GM06990 (cell line): ENCODE results near the gene GNG4.

Experiments used
- DNase-seq: peaks from one replicate; pipeline ENCODE4 v3.0.0-alpha.2; 2011; ENCODE audit not compliant: insufficient read length; ENCODE audit errors: extremely low read depth
- H3K27me3 ChIP-seq: replicated peaks from 2 replicates; pipeline ENCODE4 v1.6.0; 2011; ENCODE audit warnings: low read length; ENCODE audit not compliant: control insufficient read depth, insufficient read depth
- H3K36me3 ChIP-seq: 2 replicates; pipeline ENCODE4 v1.5.1; 2011; ENCODE audit warnings: low read length; ENCODE audit not compliant: control insufficient read depth, insufficient read depth
- H3K4me3 ChIP-seq: replicated peaks from 2 replicates; pipeline ENCODE4 v1.5.1; 2011; ENCODE audit warnings: low read depth, mild to moderate bottlenecking, control low read depth, low read length
- TF ChIP-seq, protein P1 (sequence below): IDR thresholded peaks from 2 replicates; pipeline ENCODE4 v1.5.1; 2011; ENCODE audit warnings: low read length, control low read depth, mild to moderate bottlenecking, inconsistent platforms; ENCODE audit not compliant: insufficient read depth, poor library complexity, severe bottlenecking

GNG4 gene

DNA sequence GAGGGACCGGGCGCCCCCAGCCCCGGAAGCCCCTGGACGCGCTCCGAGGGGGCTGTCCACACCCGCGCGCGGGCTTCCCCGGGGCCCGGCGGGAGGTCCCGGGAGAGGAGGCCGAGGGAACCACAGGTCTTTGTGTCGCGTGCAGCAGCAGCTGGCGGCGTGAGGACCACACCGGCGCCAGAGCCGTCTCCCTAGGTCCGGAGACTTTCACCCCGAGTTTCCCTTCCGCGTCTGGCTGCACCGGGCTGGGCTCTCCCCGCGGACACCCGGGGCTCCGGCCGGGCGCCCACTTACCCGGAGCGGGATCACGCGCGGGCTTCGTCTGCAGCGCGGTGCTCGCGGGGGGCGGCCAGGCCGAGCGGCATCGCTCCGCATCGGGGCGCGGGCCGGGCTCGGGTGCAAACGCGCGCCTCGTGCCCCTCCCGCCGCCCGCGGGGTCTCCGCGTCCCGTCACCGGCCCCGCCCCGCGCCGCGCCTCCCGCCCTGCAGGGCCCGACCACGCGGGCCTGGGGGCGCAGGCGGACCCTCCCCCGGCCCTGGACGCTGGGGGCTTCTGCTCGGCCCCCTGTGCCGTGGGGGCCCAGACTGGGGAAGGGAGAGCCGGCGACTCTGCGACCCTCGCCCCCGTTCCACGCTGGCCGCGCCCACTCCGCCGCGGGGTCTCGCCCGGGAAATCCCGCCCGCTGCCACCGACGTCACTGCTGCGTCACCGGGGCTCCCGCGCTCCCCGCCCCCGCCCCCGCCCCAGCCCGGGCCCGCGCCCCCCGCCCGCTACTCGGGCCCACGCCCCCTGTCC is at the start of gene GNG4:
Gene GNG4, minus strand, starts transcription at position 417 of the 796 bp plus-strand sequence. CDS start 65,946 bp downstream, outside the sequence.
- TF ChIP-seq, protein P1, sequence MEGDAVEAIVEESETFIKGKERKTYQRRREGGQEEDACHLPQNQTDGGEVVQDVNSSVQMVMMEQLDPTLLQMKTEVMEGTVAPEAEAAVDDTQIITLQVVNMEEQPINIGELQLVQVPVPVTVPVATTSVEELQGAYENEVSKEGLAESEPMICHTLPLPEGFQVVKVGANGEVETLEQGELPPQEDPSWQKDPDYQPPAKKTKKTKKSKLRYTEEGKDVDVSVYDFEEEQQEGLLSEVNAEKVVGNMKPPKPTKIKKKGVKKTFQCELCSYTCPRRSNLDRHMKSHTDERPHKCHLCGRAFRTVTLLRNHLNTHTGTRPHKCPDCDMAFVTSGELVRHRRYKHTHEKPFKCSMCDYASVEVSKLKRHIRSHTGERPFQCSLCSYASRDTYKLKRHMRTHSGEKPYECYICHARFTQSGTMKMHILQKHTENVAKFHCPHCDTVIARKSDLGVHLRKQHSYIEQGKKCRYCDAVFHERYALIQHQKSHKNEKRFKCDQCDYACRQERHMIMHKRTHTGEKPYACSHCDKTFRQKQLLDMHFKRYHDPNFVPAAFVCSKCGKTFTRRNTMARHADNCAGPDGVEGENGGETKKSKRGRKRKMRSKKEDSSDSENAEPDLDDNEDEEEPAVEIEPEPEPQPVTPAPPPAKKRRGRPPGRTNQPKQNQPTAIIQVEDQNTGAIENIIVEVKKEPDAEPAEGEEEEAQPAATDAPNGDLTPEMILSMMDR: no peak
- H3K36me3 ChIP-seq: no peaks in the 10 kb centered on the region
- peak within 1 kb of the TSS; percentile 46 for H3K4me3 ChIP-seq
- H3K27me3 ChIP-seq: no peaks in the 10 kb centered on the region; the same call in 1 of the 2 replicates
- DNase-seq: no peak

DNA sequence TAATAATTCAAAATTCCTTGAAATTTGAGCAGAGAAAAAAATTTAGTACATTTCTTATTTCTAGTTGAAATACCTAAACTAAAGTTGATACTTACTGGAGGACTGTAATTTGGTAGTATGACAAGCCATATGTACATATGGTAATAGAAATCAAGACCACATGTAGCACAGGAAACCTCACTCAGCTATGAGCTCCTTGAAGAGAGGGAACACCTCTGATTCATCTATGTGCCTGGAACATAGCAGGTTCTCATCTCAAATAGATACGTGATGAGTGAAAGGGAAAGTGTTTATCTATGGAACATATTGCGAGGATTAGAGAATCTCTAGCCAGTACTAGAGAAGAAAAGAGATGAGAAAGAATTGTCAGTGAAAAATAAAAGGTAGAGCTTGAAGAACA is 47.9 kb upstream of the GNG4 start:
- H3K4me3 ChIP-seq: no peak overlapping the region
- no peak for DNase-seq
- no peaks in the 10 kb centered on the region; the same call in 1 of the 2 replicates for H3K36me3 ChIP-seq

DNA sequence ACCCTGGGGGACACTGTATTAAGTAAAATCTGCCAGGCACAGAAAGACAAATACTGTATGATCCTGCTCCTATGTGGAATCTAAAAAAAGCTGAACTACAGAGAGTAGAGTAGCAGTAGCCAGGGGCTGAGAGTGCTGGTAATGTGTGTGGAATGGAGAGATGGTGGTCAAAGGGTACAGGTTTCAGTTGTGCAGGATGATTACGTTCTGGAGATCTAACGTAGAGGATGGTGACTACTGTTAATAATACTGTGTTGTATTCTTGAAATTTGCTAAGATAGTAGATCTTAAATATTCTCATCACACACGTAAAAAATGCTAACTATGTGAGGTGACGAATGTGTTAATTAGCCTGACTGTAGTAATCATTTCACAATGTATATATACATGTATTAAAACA is 39.8 kb upstream of the GNG4 start:
- DNase-seq: no peak
- H3K4me3 ChIP-seq: no peak overlapping the region
- no peaks in the 10 kb centered on the region; the same call in none of the 2 replicates for H3K36me3 ChIP-seq
- H3K27me3 ChIP-seq: no peaks in the 10 kb centered on the region
- TF ChIP-seq, protein P1: no peak

More for the DNA sequence above, 47.9 kb upstream of the GNG4 start:
- TF ChIP-seq, protein P1: no peak
- H3K27me3 ChIP-seq: no peaks in the 10 kb centered on the region

DNA sequence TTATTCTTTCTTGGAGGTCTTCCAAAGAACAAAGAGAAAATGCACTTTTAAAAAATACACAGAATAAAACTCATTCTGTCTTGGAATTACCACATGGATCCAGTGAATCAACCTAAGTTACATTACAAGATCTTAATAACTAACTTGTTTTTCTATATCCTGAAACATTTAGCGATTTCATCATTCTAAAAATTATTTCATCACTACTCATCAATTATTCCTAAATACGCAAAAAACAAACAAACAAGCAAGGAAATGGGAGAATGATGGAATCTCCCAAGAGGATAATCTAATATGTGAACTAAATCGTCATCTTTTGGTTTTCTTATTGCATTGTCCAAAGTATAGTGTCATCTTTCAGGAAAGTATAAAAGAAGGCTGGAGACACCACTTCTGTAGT is 38.5 kb upstream of the GNG4 start:
- DNase-seq: no peak
- TF ChIP-seq, protein P1: no peak
- H3K4me3 ChIP-seq: no peak overlapping the region
- H3K27me3 ChIP-seq: no peaks in the 10 kb centered on the region
- H3K36me3 ChIP-seq: no peaks in the 10 kb centered on the region; the same call in none of the 2 replicates

DNA sequence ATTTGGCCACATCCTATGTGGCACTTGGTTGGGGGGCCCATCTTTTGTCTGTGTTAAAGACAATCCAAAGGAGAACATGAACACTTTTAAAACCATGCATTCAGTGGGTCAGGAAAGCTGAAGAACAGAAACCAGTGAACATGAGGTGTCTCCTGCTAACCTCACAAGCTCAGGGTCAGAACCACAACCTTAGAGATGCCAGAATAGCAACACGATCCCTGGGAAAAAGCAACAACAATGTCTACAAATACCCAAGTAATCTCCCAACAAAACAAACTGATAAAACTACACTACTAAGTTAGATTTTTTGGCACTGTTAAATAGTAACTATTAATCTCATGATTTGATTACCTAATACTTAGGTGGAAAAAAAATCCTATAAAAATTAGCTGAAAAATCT is 34.1 kb upstream of the GNG4 start:
- DNase-seq: no peak
- Histone ChIP-seq H3K27me3 (no peaks in the 10 kb centered on the region), H3K36me3 (no peaks in the 10 kb centered on the region; the same call in none of the 2 replicates), H3K4me3 (no peak overlapping the region)
- TF ChIP-seq, protein P1: no peak
